ENCODE data around the gene C10orf95. TPM values are rescaled to one million over a fixed set of nuclear protein-coding genes. Genes with fewer than 3 reads are reported as not detected.

C10orf95 gene
- polyA plus RNA-seq, 2 of the 4 experiments (the other 2 are of a cell fraction), result 0.12 to 0.13 TPM

DNA sequence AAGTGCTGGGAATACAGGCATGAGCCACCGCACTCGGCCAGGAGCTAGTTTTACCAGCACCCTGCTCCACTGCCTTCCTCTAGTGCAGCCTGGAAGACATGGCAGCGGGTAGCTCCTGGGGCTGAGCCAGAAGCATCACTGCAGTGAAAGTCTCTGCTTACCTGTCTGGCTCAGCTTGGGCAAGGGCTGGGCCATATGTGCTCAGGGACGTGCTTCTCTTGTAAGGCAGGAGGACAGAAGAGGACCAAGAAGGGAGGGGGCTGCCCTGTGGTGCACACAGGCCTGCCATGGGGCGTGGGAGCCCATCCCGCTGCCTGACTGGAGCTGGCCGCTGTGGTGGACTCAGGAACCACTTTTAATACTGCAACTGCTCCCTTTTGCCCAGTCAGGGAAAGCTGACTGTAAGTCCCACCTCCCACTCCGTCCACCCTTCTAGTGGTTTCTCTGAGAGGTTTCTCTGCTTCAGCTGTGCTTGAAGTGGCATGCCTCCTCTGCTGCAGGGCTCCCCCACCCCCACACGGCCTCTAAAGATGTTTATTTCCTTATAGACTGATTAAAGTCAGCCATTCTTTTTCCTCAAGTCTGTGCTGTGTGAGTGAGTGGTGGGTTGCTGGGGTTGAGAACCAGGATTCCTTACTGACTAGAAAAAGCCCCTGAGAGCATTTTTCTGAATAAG is 25.3 kb upstream of the C10orf95 start:
- DNase-seq (ENCODE audit: low read depth in 1 of 2, low spot score in 1 of 2), result no peak
- no peak for FAIRE-seq
- no peak for TF ChIP-seq BHLHE40 (IDR thresholded peaks at IDR 0.05; ENCODE audit: low read depth, low read length)
- Histone ChIP-seq H3K4me2 (no peak overlapping the region), H3K27ac (no peak overlapping the region), H3K9me3 (no peaks in the 10 kb centered on the region), H3K4me1 (no peaks in the 10 kb centered on the region), H3K4me3 (no peak overlapping the region)
- no peak for ATAC-seq
- POLR2A ChIA-PET, result interaction anchor here (0.7 kb wide), 1 partner anchor 8 kb away, joined by 4 read pairs; no protein-coding TSS in a partner anchor
- CTCF ChIA-PET, result interaction anchor here (0.7 to 9.2 kb wide), 9 partner anchors 16 to 247 kb away, joined by 3 to 93 read pairs (median 4); partner anchors contain the start of genes C10orf95 and NFKB2
- WGBS (ENCODE audit: missing lambda C conversion rate), result 71% methylated on average over 9 of the region's 9 CpGs

DNA sequence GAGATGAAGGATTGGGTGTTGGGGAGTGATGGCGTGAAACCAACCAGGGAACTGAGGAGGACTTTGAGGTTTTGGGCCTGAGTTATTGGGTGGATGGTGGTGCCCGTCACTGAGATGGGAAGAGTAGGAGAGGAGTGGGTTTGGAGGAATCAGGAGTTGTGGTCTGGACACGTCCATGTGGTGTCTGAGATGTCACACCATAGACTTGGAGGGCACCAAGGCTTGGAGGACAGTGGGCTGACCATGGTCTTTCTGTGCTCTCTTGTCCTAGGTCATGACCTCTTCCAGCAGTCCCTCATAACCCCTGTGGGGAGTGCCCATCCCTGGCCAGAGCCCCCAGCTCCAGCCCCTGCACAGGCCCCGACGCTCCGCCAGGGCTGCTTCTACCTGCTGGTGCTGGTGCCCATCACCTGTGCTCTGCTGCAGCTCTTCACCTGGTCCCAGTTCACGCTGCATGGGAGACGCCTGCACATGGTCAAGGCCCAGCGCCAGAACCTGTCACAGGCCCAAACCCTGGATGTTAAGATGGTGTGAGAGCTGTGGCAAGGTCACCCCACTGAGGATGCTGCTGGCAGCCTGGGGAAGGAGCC is 24.2 kb upstream of the C10orf95 start:
- POLR2A ChIA-PET, result interaction anchor here (0.7 kb wide), 1 partner anchor 9 kb away, joined by 4 read pairs; no protein-coding TSS in a partner anchor
- Histone ChIP-seq H3K4me3 (no peak overlapping the region), H3K9me3 (no peaks in the 10 kb centered on the region), H3K4me2 (no peak overlapping the region), H3K4me1 (no peaks in the 10 kb centered on the region), H3K27ac (no peak overlapping the region)
- DNase-seq (ENCODE audit: low read depth in 1 of 2, low spot score in 1 of 2) (no peak), ATAC-seq (no peak), FAIRE-seq (no peak)
- CTCF ChIA-PET, result interaction anchor here (1.4 to 4.5 kb wide), 4 partner anchors 15 to 244 kb away, joined by 4 to 84 read pairs (median 6); partner anchors contain the start of gene SUFU
- TF ChIP-seq CHD4 (IDR thresholded peaks at IDR 0.05; ENCODE audit: borderline replicate concordance) (no peak), RAD21 (conservative IDR thresholded peaks at IDR 0.05 in 1 of 2, IDR thresholded peaks at IDR 0.05 in 1 of 2) (no peak), HOXB5 (CRISPR knock-in tag; IDR thresholded peaks at IDR 0.05) (no peak), JUNB (IDR thresholded peaks at IDR 0.05) (no peak), EHF (CRISPR knock-in tag; IDR thresholded peaks at IDR 0.05) (no peak), POLR2AphosphoS2 (conservative IDR thresholded peaks at IDR 0.05; ENCODE audit: low read length) (0 out of 2 replicates have a peak, but pooled peaks have one; percentile 28), NR3C1 (IDR thresholded peaks at IDR 0.05) (no peak)
- WGBS (ENCODE audit: missing lambda C conversion rate), result 93% methylated on average over 6 of the region's 9 CpGs

DNA sequence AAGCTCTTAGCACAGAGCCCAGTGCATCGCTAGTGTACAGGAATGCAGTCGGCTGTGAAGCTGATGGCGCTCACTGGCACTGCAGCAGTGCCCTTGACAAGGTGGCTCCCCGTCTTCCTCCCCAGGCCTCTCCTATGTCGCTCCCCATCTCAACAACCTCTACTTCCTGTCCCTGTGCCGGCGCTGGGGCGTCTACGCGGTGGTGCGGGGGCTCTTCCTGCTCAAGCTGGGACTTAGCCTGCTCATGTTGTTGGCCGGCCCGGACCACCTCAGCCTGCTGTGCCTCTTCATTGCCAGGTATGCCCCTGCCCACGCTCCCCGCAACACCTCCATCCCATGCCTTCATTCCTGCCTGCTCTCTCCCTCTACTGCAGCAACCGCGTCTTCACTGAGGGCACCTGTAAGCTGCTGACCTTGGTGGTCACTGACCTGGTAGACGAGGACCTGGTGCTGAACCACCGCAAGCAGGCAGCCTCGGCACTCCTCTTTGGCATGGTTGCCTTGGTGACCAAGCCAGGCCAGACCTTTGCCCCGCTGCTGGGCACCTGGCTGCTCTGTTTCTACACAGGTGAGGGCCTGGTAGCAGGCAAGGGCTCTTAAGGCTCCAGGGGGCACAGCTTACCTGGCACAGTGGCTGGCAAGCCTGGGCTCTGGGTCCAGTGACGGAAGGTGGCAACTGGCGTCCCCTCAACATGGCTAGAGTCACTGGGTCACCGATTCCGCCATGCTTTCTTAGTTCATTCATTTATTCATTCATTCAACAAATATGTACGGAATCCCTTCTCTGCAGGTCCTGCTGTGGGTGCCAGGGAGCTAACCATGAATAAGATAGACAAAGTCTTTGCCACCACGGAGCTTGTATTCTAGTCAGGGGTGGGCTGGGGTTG is 22.3 kb upstream of the C10orf95 start:
- no peak for ATAC-seq
- CTCF ChIA-PET, result interaction anchor here (1.1 to 1.6 kb wide), 7 partner anchors 8 to 110 kb away, joined by 3 to 9 read pairs (median 4); partner anchors contain the start of gene SUFU
- FAIRE-seq, result no peak
- TF ChIP-seq CHD4 (IDR thresholded peaks at IDR 0.05; ENCODE audit: borderline replicate concordance), result no peak
- TF ChIP-seq, protein P1, sequence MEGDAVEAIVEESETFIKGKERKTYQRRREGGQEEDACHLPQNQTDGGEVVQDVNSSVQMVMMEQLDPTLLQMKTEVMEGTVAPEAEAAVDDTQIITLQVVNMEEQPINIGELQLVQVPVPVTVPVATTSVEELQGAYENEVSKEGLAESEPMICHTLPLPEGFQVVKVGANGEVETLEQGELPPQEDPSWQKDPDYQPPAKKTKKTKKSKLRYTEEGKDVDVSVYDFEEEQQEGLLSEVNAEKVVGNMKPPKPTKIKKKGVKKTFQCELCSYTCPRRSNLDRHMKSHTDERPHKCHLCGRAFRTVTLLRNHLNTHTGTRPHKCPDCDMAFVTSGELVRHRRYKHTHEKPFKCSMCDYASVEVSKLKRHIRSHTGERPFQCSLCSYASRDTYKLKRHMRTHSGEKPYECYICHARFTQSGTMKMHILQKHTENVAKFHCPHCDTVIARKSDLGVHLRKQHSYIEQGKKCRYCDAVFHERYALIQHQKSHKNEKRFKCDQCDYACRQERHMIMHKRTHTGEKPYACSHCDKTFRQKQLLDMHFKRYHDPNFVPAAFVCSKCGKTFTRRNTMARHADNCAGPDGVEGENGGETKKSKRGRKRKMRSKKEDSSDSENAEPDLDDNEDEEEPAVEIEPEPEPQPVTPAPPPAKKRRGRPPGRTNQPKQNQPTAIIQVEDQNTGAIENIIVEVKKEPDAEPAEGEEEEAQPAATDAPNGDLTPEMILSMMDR (IDR thresholded peaks at IDR 0.05), result no peak
- TF ChIP-seq ZC3H11A (IDR thresholded peaks at IDR 0.05), result no peak
- TF ChIP-seq, protein P2, sequence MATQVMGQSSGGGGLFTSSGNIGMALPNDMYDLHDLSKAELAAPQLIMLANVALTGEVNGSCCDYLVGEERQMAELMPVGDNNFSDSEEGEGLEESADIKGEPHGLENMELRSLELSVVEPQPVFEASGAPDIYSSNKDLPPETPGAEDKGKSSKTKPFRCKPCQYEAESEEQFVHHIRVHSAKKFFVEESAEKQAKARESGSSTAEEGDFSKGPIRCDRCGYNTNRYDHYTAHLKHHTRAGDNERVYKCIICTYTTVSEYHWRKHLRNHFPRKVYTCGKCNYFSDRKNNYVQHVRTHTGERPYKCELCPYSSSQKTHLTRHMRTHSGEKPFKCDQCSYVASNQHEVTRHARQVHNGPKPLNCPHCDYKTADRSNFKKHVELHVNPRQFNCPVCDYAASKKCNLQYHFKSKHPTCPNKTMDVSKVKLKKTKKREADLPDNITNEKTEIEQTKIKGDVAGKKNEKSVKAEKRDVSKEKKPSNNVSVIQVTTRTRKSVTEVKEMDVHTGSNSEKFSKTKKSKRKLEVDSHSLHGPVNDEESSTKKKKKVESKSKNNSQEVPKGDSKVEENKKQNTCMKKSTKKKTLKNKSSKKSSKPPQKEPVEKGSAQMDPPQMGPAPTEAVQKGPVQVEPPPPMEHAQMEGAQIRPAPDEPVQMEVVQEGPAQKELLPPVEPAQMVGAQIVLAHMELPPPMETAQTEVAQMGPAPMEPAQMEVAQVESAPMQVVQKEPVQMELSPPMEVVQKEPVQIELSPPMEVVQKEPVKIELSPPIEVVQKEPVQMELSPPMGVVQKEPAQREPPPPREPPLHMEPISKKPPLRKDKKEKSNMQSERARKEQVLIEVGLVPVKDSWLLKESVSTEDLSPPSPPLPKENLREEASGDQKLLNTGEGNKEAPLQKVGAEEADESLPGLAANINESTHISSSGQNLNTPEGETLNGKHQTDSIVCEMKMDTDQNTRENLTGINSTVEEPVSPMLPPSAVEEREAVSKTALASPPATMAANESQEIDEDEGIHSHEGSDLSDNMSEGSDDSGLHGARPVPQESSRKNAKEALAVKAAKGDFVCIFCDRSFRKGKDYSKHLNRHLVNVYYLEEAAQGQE (IDR thresholded peaks at IDR 0.05), result no peak
- no peak for TF ChIP-seq KDM1A (IDR thresholded peaks at IDR 0.05; ENCODE audit: low read depth)
- TF ChIP-seq, protein P3, sequence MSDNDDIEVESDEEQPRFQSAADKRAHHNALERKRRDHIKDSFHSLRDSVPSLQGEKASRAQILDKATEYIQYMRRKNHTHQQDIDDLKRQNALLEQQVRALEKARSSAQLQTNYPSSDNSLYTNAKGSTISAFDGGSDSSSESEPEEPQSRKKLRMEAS (IDR thresholded peaks at IDR 0.05), result no peak
- TF ChIP-seq CEBPB (IDR thresholded peaks at IDR 0.05), result no peak
- TF ChIP-seq FOXS1 (CRISPR knock-in tag; IDR thresholded peaks at IDR 0.05), result no peak
- TF ChIP-seq, protein P4, sequence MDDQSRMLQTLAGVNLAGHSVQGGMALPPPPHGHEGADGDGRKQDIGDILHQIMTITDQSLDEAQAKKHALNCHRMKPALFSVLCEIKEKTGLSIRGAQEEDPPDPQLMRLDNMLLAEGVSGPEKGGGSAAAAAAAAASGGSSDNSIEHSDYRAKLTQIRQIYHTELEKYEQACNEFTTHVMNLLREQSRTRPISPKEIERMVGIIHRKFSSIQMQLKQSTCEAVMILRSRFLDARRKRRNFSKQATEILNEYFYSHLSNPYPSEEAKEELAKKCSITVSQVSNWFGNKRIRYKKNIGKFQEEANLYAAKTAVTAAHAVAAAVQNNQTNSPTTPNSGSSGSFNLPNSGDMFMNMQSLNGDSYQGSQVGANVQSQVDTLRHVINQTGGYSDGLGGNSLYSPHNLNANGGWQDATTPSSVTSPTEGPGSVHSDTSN (IDR thresholded peaks at IDR 0.05), result no peak
- TF ChIP-seq, protein P5, sequence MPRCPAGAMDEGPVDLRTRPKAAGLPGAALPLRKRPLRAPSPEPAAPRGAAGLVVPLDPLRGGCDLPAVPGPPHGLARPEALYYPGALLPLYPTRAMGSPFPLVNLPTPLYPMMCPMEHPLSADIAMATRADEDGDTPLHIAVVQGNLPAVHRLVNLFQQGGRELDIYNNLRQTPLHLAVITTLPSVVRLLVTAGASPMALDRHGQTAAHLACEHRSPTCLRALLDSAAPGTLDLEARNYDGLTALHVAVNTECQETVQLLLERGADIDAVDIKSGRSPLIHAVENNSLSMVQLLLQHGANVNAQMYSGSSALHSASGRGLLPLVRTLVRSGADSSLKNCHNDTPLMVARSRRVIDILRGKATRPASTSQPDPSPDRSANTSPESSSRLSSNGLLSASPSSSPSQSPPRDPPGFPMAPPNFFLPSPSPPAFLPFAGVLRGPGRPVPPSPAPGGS (IDR thresholded peaks at IDR 0.05), result no peak
- TF ChIP-seq TFCP2L1 (CRISPR knock-in tag; IDR thresholded peaks at IDR 0.05), result no peak
- TF ChIP-seq, protein P6, sequence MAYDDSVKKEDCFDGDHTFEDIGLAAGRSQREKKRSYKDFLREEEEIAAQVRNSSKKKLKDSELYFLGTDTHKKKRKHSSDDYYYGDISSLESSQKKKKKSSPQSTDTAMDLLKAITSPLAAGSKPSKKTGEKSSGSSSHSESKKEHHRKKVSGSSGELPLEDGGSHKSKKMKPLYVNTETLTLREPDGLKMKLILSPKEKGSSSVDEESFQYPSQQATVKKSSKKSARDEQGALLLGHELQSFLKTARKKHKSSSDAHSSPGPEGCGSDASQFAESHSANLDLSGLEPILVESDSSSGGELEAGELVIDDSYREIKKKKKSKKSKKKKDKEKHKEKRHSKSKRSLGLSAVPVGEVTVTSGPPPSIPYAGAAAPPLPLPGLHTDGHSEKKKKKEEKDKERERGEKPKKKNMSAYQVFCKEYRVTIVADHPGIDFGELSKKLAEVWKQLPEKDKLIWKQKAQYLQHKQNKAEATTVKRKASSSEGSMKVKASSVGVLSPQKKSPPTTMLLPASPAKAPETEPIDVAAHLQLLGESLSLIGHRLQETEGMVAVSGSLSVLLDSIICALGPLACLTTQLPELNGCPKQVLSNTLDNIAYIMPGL (CRISPR knock-in tag; IDR thresholded peaks at IDR 0.05; ENCODE audit: borderline replicate concordance), result no peak

More for the DNA sequence above, 22.3 kb upstream of the C10orf95 start:
- H3K27ac ChIP-seq, result no peak overlapping the region
- WGBS (ENCODE audit: missing lambda C conversion rate), result 96% methylated on average over 25 of the region's 27 CpGs
- H3K4me1 ChIP-seq, result no peaks in the 10 kb centered on the region
- POLR2A ChIA-PET, result no interaction called here
- no peak for DNase-seq (ENCODE audit: low read depth in 1 of 2, low spot score in 1 of 2)
- H3K4me2 ChIP-seq, result no peak overlapping the region
- H3K9me3 ChIP-seq, result no peaks in the 10 kb centered on the region
- no peak overlapping the region for H3K4me3 ChIP-seq

All from A549 (cell line).